Neuronal stem cell (in vitro differentiated cells): ENCODE results near the gene SYNPO.

ENCODE experiments used
- DNase-seq: peaks from one replicate; pipeline ENCODE4 v3.0.0-alpha.2; 2013; ENCODE audit warnings: low spot score
- H2AFZ ChIP-seq: one replicate; pipeline ENCODE4 v1.6.1; 2013; ENCODE audit warnings: mild to moderate bottlenecking, low read length, inconsistent platforms
- H2AK5ac ChIP-seq: 2 replicates; pipeline ENCODE4 v1.6.1; 2013; ENCODE audit warnings: low read depth, mild to moderate bottlenecking, inconsistent platforms, low read length, moderate library complexity, mixed read lengths
- H2BK120ac ChIP-seq: 2 replicates; pipeline ENCODE4 v1.6.1; 2013; ENCODE audit warnings: low read depth, mild to moderate bottlenecking, inconsistent platforms, low read length, moderate library complexity, mixed read lengths
- H2BK12ac ChIP-seq: one replicate; pipeline ENCODE4 v1.6.1; 2013; ENCODE audit warnings: low read length, inconsistent platforms
- H2BK15ac ChIP-seq: 2 replicates; pipeline ENCODE4 v1.6.1; 2013; ENCODE audit warnings: mild to moderate bottlenecking, low read length, inconsistent platforms, mixed read lengths
- H2BK5ac ChIP-seq: one replicate; pipeline ENCODE4 v1.6.1; 2013; ENCODE audit warnings: inconsistent platforms, mild to moderate bottlenecking, low read length, moderate library complexity
- H3K14ac ChIP-seq: one replicate; pipeline ENCODE4 v1.6.1; 2013; ENCODE audit warnings: low read length, inconsistent platforms
- H3K18ac ChIP-seq: 2 replicates; pipeline ENCODE4 v1.6.1; 2013; ENCODE audit warnings: low read length, inconsistent platforms
- H3K23ac ChIP-seq: 2 replicates; pipeline ENCODE4 v1.6.1; 2013; ENCODE audit warnings: low read depth, mild to moderate bottlenecking, mixed read lengths, low read length, inconsistent platforms; ENCODE audit not compliant: poor library complexity
- H3K27ac ChIP-seq: replicated peaks from 3 replicates; pipeline ENCODE4 v1.5.1; 2013; ENCODE audit warnings: low read length, inconsistent platforms
- H3K27me3 ChIP-seq, 3 experiments: 2 replicates each; pipeline ENCODE4 v1.6.1; 2013; ENCODE audit warnings: low read length in 3 of 3, mild to moderate bottlenecking in 2 of 3, inconsistent platforms in 1 of 3, low read depth in 1 of 3, mixed read lengths in 1 of 3, moderate library complexity in 1 of 3; ENCODE audit not compliant: control insufficient read depth in 3 of 3, insufficient read depth in 3 of 3
- H3K36me3 ChIP-seq, 2 donors: replicated peaks in 1 of 2; 2 replicates each; pipeline ENCODE4 v1.6.1; 2013; ENCODE audit warnings: low read length in 2 of 2; ENCODE audit not compliant: control insufficient read depth in 2 of 2, insufficient read depth in 2 of 2
- H3K4ac ChIP-seq: 2 replicates; pipeline ENCODE4 v1.6.1; 2013; ENCODE audit warnings: inconsistent platforms, mild to moderate bottlenecking, low read length, moderate library complexity
- H3K4me1 ChIP-seq, 2 donors: 1 replicate in 1 of 2; 2 replicates in 1 of 2; pipeline ENCODE4 v1.6.1; 2013; ENCODE audit warnings: low read length in 2 of 2, low read depth in 1 of 2; ENCODE audit not compliant: control insufficient read depth in 2 of 2, insufficient read depth in 1 of 2
- H3K4me2 ChIP-seq: one replicate; pipeline ENCODE4 v1.6.1; 2013; ENCODE audit warnings: mild to moderate bottlenecking, low read length, inconsistent platforms; ENCODE audit not compliant: insufficient read depth, poor library complexity, severe bottlenecking
- H3K4me3 ChIP-seq, 2 donors: 2 replicates each; pipeline ENCODE4 v1.5.1; 2013; ENCODE audit warnings: low read length in 2 of 2, mild to moderate bottlenecking in 2 of 2, inconsistent platforms in 1 of 2, moderate library complexity in 1 of 2
- H3K79me1 ChIP-seq: one replicate; pipeline ENCODE4 v1.6.1; 2013; ENCODE audit warnings: low read depth, mild to moderate bottlenecking, inconsistent platforms, low read length, moderate library complexity
- H3K9ac ChIP-seq: one replicate; pipeline ENCODE4 v1.6.1; 2013; ENCODE audit warnings: mild to moderate bottlenecking, low read depth, low read length, inconsistent platforms; ENCODE audit not compliant: poor library complexity
- H3K9me3 ChIP-seq, 2 donors: replicated peaks in 1 of 2; 2 replicates each; pipeline versions ENCODE3 to v1.6.1; 2013; ENCODE audit warnings: low read length in 2 of 2, mild to moderate bottlenecking in 2 of 2, inconsistent platforms in 1 of 2, low read depth in 1 of 2, mixed read lengths in 1 of 2, moderate library complexity in 1 of 2; ENCODE audit not compliant: control insufficient read depth in 2 of 2, insufficient read depth in 1 of 2
- H4K8ac ChIP-seq: one replicate; pipeline ENCODE4 v1.6.1; 2013; ENCODE audit warnings: low read depth, mild to moderate bottlenecking, inconsistent platforms, low read length, moderate library complexity
- H4K91ac ChIP-seq: one replicate; pipeline ENCODE4 v1.6.1; 2013; ENCODE audit warnings: low read length, low read depth, mild to moderate bottlenecking, inconsistent platforms; ENCODE audit not compliant: poor library complexity
- WGBS, 2 donors: extraction: QIAGEN DNeasy Blood & Tissue Kit; methylation state at CpG; one replicate each; pipeline ENCODE4 v1.1.7; 2013; ENCODE audit warnings: missing lambda C conversion rate in 2 of 2, mixed read lengths in 1 of 2; ENCODE audit not compliant: insufficient read length in 2 of 2, insufficient replicate concordance in 1 of 2; ENCODE audit errors: extremely low coverage in 2 of 2; 5-methylcytosine and 5-hydroxymethylcytosine counted together

SYNPO gene

DNA sequence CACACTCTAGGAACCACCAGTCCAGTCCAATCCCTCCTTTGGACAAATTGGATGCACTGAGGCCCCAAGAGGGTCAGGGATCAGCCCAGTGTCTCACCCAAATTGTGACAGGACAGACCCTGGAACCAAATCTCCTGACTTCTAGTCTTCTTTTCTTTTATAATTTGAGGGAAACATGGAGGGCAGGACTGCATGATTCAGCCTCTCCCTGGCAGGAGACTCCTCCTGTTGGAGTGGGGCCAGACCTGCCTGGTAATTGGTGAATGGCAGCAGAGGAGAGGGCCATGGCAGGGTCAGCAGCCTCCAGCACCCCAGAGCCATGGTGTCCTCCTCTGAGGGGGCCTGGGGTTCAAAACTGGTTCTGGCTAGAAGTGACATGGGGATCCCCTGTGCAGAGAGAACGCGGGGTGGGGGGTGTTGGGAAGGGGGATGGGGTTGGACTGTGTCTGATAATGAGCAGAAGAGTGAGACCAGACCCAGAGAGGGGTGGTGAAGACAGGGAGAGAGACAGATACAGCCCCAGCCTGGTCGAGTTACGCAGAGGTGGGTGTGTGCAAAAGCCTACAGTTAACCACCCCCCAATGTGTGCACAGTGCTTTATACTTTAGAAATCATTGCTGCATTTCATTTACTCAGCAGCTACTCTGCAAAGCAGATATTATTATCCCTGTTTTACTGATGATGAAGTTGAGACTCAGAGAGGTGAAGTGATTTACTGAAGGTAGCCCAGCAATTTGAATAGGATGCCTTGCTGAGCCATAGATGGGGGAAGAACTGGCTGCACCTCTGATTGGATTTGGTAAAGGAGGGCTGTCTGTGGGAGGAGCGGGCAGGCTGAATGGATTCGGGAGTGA lies 3.8 kb upstream of the SYNPO start:
- Histone ChIP-seq H3K27me3 (peaks cover 0 to 32% (median 0%) of the 10 kb centered on the region in 3 experiments), H2AFZ (no peak overlapping the region), H3K9me3 (no peaks in the 10 kb centered on the region), H3K4ac (no peak overlapping the region), H2BK15ac (peak overlapping the region; percentile 76), H2AK5ac (no peak overlapping the region), H3K4me1 (peaks cover 17 to 32% of the 10 kb centered on the region in 2 donors), H3K4me3 (no peak overlapping the region), H3K23ac (no peak overlapping the region), H3K27ac (no peak overlapping the region), H3K4me2 (no peak overlapping the region), H3K18ac (no peak overlapping the region), H3K14ac (peak overlapping the region; percentile 56), H4K8ac (no peak overlapping the region), H2BK120ac (no peak overlapping the region), H3K36me3 (no peaks in the 10 kb centered on the region), H3K9ac (no peak overlapping the region), H3K79me1 (no peaks in the 10 kb centered on the region), H2BK12ac (no peak overlapping the region), H2BK5ac (no peak overlapping the region), H4K91ac (no peak overlapping the region)
- no peak for DNase-seq
- no CpG with 5 or more reads among the region's 6 CpGs for WGBS, 2 donors

DNA sequence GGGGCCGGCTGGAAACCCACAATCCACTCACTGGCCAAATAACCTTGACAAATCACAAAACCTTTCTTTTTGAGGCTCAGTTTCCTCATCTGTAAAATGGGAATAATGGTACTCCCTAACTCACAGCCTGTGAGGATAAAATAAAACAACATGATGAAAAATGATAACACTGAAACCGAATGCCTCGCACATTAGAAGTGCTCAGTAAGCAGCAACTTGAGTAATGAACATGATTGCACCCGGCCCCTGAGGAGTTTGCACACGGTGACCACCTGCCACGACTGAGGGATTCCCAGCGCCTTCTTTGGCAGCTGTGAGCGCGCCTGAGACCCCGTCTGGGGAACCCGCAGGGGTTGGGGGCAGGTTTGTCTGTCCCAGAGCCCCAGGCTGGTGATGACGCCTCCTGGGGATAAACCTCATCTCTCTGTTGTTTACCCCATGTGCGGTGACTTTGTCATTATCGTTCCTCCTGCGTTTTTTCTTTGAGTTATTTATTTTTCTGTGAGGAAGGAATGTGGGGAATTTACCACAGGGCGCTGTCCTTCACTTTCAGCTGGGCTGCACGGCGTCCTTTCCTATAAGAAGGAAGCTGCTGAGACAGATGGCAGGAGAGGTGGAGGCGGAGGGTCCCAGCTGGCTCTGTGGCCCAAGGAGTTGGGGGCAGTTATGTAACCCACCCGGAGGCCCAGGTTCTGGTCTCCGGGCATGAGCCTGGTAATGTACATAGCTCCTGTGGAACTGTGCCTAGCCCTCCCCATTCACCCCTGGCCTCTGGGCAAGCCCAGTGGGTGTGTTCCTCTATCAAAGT lies 3.0 kb upstream of the SYNPO start:
- H2AFZ ChIP-seq: no peak overlapping the region
- peak overlapping the region; percentile 36 for H2AK5ac ChIP-seq
- no peaks in the 10 kb centered on the region for H3K9me3 ChIP-seq
- no peak overlapping the region for H4K91ac ChIP-seq
- no peak overlapping the region for H3K4me3 ChIP-seq
- WGBS, 2 donors: no CpG with 5 or more reads among the region's 21 CpGs
- H3K4me2 ChIP-seq: no peak overlapping the region
- no peak overlapping the region for H2BK5ac ChIP-seq
- H3K9ac ChIP-seq: no peak overlapping the region
- peaks cover 0 to 31% (median 0%) of the 10 kb centered on the region in 3 experiments for H3K27me3 ChIP-seq
- H4K8ac ChIP-seq: no peak overlapping the region
- no peaks in the 10 kb centered on the region for H3K79me1 ChIP-seq
- no peak overlapping the region for H2BK15ac ChIP-seq
- H3K4me1 ChIP-seq: peaks cover 17 to 34% of the 10 kb centered on the region in 2 donors
- H3K18ac ChIP-seq: peak overlapping the region; percentile 74
- no peak overlapping the region for H3K23ac ChIP-seq
- H3K36me3 ChIP-seq: no peaks in the 10 kb centered on the region
- no peak overlapping the region for H2BK12ac ChIP-seq
- H2BK120ac ChIP-seq: no peak overlapping the region
- H3K27ac ChIP-seq: peak overlapping the region; percentile 41
- no peak for DNase-seq
- H3K14ac ChIP-seq: no peak overlapping the region
- H3K4ac ChIP-seq: no peak overlapping the region

DNA sequence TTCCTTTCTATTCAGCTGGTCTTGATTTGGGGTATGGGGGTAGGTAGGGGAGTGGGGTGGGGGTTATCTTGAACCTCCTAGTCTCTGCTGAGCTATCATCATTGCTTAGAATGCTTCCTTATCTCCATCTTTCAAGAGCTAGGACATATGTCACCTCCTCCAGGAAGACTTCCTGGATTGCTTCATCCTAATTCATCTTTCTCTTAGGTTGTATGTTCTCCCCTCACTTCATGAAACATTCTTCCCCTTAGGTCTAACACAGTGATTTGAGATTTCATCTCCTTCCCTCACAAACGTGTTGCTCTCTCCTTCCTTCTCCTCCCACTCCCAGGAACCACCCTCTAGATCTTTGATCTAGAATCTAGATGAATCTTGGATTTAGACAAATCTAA lies 2.4 kb upstream of the SYNPO start:
- Histone ChIP-seq H3K23ac (no peak overlapping the region), H3K14ac (no peak overlapping the region), H3K27me3 (peaks cover 0 to 26% (median 0%) of the 10 kb centered on the region in 3 experiments), H3K9me3 (no peaks in the 10 kb centered on the region), H3K79me1 (no peaks in the 10 kb centered on the region), H2BK12ac (no peak overlapping the region), H3K9ac (no peak overlapping the region), H3K4ac (no peak overlapping the region), H2AFZ (no peak overlapping the region), H3K36me3 (no peaks in the 10 kb centered on the region), H2AK5ac (peak overlapping the region; percentile 36), H2BK120ac (no peak overlapping the region), H3K4me1 (peaks cover 23 to 37% of the 10 kb centered on the region in 2 donors), H3K18ac (peak overlapping the region; percentile 74), H2BK5ac (no peak overlapping the region), H3K4me3 (no peak overlapping the region), H4K91ac (no peak overlapping the region), H4K8ac (no peak overlapping the region), H3K27ac (peak overlapping the region; percentile 41), H2BK15ac (no peak overlapping the region), H3K4me2 (no peak overlapping the region)
- DNase-seq: no peak
- no CpG with 5 or more reads among the region's 1 CpG for WGBS, 2 donors
